Measurements from ENCODE around the gene SPART.

- TF ChIP-seq EZH2 (IDR thresholded peaks at IDR 0.05; ENCODE audit: low read length, missing control alignments), result no peak
- TF ChIP-seq CTCF (conservative IDR thresholded peaks at IDR 0.05 in 1 of 2, IDR thresholded peaks at IDR 0.05 in 1 of 2; ENCODE audit: low read depth in 1 of 2, low read length in 2 of 2), result no peak
Observed at GRCh38 chr13:36377826-36378468, 31.8 kb upstream of the SPART start.
